Stimulated activated CD8-positive, alpha-beta memory T cell treated with anti-CD3 and anti-CD28 coated beads, Interleukin-7, amount 100 ng/mL, for 1 hour (primary cell): Measurements from ENCODE around the gene CCDC68.
"Not testable (repeated sequence)": the region's sequence is repeated elsewhere in the genome, so short reads cannot be mapped to it uniquely, and the experiment has no call there.

ENCODE experiments used
- DNase-seq, 2 donors: peaks; one replicate each; pipeline ENCODE4 v3.0.0-alpha.2; 2020; ENCODE audit warnings: low read depth in 2 of 2

CCDC68 gene

DNA sequence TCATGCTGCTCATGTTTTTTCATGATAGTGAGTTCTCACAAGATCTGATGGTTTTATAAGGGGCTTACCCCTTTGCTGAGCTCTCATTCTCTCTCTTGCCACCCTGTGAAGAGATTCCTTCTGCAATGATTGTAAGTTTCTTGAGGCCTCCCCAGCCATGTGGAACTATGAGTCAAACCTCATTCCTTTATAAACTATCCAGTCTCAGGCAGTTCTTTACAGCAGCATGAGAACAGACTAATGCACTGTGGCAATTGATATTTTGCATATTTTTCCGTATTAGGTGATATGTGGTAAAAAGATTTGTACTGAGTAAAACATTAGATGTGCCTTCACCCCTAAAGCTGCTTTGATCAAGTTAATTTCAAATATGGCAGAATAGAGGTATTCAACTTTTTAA, 82.2 kb downstream of the CCDC68 start:
- DNase-seq = no peak

DNA sequence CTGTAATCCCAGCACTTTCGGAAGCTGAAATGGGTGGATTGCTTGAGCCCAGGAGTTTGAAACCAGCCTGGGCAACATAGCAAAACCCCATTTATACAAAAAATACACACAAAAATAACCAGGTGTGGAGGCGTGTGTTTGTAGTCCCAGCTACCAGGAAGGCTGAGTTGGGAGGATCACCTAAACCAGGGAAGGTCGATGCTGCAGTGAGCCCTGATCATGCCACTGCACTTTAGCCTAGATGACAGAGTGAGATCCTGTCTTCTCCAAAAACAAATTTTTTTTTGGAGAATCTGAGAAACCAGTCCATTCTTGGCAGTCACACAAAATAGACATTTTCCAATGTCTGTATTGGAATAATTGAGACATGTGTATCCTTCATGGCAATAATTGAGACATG, 84.2 kb downstream of the CCDC68 start:
- DNase-seq = no peak

DNA sequence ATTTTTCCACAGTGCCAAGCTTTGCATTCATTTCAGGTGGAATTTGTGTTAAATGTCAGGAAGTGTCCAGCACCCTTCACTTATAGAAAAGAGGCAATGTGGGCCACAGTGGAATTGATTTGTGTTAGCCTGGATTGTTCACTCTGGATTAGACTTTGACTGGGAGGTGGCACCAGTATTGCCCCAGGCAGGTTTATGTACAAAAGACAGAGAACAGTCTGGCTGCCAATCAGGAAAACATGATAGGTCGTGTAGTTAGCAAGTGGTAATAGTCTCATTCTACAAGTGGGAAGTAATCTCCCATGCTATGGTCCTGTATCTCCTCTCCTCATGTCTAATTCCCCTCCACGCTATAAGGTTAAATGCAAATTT, 85.4 kb downstream of the CCDC68 start:
- DNase-seq = no peak

- no peak for DNase-seq
Observed at GRCh38 chr18:54872681-54873080, 86.6 kb downstream of the CCDC68 start.

DNA sequence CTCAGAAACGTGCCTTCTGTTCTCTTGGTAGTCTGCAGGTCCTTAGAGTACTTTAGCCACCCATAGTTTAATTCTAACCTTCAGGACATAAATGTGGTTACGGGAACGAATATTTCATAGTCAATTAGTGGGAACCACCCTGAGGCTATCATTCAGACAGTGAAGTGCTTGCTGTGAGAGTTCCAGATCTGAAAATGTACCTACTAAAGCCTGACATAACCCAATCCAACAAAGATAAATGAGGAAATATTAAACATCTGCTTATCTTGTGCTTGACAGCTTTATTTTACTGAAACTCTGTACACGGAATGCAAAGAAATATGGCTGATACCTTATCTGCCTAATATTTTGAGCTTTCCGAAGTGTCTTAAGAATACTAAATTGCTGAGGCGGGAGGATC, 88.0 kb downstream of the CCDC68 start:
- DNase-seq = no peak

- no peak for DNase-seq
Observed at GRCh38 chr18:54867131-54867530, 92.1 kb downstream of the CCDC68 start.

DNA sequence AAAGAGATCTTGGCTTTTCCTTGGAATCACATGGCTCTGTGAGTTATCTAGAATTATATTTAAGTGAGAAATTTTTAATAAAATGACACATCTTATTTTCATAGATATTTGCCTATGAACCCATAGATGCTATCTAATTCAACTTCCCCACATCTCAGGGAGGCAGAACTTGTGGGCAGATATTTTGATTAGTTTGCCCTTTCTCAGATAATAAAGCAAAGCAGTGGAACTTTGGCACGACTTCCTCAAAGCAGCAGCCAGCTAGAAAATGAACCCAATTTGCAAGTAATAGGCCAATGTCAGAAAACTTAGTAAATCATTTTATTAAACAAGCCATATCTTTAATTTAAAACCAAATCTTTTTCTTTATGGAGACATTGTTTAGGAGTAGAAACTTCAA, 98.3 kb downstream of the CCDC68 start:
- DNase-seq = no peak

DNA sequence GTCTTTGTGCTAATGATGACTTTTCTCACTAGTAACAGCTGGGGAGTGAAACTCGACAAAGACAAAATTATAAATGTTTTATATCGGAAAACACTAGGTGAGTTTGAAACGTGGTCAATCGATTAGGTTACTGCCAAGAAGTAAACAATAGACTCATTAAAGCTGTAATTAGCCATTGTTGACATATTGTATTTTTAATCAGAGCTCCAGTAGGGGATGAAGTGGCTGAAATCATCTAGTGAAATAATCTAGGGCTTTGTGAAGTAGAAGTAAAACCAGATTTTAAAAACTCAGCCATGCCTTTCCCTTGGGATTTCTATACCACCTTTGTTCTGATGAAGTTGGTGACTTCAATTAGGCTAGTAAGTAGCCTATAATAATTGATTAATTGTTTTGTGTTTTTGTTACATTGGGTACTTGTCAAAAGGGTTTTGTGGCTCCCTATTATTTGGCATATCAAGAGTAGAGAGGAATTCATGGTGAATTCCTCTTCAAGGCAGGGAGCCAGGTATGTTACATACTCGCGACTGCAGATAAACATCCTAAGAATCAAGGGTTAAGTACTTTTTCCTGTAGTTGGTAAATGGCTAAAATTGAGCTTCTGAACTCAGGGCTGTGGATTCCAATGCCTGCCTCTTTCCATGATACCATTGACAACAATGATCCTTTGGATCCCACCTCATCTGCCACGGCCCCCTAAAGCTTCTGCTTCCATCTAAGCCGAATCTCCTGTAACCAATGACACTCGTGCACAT, 99.4 kb downstream of the CCDC68 start:
- DNase-seq = no peak

DNA sequence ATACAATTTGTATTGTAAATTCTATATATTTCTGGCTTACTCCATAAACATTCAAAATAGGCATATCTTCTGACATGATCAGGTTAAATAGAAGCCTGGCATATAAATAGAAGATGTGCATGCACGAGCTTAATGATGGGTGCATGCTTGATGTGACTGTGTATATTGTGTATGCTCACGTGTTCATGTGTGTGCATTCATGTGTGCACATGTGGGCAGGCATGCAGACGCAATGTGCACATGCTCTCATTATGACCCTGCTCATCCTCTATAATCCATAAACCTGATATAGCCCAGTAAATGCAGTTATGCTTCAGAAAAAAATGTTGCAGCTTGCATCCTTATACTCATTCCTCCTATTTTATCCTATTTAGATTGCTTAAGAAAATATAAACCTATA, 101.8 kb downstream of the CCDC68 start:
- DNase-seq = no peak

DNA sequence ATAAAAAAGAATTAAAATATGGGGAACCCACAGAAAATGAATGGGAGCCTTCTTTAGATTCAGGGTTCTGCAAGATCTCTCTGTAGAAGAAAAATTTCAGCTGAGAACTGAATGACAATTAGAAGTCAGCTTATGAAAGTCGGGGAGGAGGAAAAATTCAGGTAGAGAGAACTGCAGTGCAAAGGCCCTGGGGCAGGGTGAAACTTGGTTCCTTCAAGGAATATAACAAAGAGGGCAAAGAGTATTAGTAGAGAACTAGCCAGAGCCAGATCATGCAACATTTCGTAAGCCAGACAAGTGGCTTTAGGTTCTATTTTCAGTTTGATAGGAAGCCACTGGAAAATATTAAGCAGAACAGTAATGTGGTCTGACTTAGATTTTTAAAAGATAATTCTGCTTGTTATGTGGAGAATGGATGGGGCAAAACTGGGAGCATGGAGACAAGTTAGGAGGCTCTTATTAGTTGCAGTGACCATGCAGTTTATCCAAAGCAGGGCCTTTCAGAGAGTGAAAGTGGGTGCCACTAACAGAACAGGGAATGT, 103.1 kb downstream of the CCDC68 start:
- no peak for DNase-seq

GRCh38 chr18:54855050-54855449, 104.2 kb downstream of the CCDC68 start:
- DNase-seq = not testable (repeated sequence)

DNA sequence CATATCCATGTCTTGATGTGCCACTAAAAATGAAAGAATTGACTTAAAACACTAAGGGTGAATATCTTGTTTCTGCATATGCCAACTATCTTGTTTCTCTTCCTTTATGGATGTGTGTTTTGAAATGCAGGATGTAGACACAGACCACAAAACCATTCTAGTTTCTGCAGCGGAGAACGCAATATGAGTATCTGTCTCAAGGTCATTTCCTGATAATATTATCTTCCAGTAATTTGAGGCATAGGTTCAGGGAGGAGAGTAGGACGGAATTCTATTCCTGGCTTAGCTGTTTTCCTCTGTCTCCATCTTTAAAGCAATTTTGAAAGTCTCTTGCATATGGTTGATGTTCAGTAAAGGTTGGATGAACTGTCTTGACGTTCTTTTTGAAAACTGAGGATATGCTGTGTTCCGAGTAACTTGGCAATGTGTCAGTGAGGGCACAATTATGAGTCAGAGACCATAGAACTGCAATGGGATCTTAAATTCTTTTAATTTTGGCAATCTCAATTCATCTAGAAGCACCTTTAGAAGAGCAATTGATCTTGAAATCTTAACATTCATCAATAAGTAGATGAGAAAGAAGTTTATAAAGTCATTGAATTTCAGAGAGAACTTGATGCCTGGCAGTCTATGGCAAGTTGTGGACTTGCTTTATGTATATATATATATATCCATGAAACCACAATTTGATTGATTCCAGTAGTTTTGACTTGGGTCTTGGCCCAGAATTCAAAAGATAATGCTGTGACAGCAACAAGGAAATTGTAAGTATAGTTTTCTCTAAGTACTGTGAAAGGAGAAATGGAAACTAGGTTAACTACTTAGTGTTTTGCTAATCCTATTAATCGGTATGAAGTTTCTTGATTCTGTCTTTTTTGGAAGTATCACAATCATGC, 106.2 kb downstream of the CCDC68 start:
- no peak for DNase-seq
